ENCODE measurements around the gene FEV.
A peak's percentile ranks its signal among the peaks of the same experiment; 100 is the strongest.

FEV gene

DNA sequence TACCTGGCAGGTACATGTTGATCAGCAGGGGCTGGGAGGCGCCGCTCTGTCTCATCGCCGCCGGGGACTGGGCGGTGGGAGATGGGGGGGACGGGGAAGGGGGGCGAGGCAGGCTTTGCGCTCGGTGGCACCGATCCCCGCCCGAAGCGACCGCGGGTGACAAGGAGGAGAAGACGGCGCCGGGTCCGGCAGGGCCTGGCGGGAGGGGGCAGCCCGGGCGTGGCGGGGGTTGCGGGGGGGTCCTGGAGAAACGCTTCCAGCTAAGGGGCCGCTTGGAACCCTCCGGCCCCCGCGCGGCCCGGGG, at the start of gene FEV:
FEV (minus strand) TSS at position 164 of the 304 bp plus-strand sequence; CDS start at position 55, 109 bp downstream.
- no peak for DNase-seq (ENCODE audit: low read depth in 4 of 4, low spot score in 1 of 4)

- no peak for DNase-seq (ENCODE audit: low read depth in 4 of 4, low spot score in 1 of 4)
Measured at GRCh38 chr2:219032051-219032745, 47.2 kb upstream of the FEV start.

- no peak for DNase-seq (ENCODE audit: low read depth in 4 of 4, low spot score in 1 of 4)
Measured at GRCh38 chr2:219031005-219031738, 46.2 kb upstream of the FEV start.

- no peak for DNase-seq (ENCODE audit: low read depth in 4 of 4, low spot score in 1 of 4)
Measured at GRCh38 chr2:219030177-219030940, 45.4 kb upstream of the FEV start.

DNA sequence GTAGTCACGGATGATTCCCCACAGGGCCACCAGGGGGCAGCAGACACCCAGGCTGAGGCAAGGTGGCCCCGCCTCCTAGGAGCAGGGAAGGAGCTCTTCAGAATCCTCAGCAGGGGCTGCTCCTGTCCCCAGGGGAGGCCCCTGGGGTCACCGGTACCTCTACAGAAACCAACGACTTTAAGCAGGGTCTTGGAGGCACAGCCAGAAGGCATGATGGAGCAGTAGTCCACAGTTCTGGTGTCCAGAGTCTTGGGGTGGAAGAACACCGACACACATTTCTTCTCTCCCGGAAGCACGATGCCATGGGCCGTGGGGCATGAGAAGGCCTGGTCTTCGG, 44.8 kb upstream of the FEV start:
- peak; percentile 52 to 69 (median 59) for DNase-seq (ENCODE audit: low read depth in 4 of 4, low spot score in 1 of 4)

DNA sequence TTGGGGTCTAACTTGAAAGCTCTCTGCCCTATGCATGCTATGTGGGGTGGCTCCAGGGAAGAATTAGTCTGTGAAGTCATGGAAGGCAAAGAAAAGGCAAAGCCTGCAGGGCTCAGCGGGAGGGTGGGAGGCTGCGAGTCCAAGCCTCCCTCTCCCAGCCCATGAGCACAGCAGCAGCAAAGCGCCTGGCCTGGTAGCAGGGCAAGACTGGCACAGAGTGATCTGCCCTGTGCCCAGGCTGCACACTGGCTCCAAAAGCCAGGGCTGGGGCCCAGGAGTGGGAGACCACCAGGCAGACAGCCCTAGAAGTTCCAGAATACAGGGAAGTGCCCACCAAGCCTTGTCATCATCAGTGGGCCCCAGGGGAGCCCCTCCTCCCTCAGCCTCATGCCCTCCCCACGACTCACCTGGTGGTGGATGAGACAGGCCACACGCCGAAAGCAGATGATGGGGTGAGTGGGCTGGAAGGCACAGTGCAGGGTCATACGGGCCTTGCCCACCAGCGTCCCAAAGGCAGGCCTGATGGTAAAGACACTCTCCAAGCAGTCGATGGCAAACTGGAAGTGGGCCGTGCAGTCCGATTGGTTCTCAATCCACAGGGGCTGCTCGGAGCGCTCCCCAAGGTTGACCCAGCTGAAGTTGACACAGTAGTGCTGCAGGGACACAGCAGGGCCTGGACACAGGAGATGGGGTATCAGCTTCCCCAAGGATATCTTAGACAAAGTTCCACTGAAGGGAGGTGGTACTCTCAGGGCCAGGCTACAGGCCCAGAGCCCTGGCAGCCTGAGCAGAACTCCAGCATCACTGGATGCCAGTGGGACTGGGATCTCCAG, 44.2 kb upstream of the FEV start:
- DNase-seq (ENCODE audit: low read depth in 4 of 4, low spot score in 1 of 4): no peak

- DNase-seq (ENCODE audit: low read depth in 4 of 4, low spot score in 1 of 4): no peak
Measured at GRCh38 chr2:219028141-219028540, 43.2 kb upstream of the FEV start.

DNA sequence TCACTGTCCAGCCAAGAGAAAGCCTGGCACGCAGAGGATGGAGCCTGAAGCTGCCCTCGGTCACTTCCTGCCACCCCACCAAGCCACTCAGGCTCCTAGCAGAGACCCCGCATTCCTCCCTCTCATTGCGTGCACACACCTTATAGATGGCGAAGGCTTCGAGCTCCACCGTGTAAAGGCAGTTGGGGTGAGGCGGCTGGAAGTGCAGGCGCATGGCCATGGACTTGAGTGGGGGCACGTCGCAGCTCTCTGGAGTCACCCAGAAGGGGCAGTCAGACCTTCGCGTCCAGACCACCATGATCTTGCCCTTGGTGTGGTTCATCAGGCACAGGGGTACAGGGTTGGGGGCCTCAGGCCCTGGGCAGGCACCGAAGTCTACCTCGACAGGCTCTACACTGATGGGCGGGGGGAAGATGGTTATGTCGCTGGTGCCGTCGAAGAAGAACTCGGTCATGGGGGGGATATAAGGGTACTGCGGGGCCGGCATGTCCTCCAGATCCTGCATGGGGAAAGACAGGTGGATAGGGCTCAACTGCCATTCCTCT, 42.6 kb upstream of the FEV start:
- no peak for DNase-seq (ENCODE audit: low read depth in 4 of 4, low spot score in 1 of 4)

DNA sequence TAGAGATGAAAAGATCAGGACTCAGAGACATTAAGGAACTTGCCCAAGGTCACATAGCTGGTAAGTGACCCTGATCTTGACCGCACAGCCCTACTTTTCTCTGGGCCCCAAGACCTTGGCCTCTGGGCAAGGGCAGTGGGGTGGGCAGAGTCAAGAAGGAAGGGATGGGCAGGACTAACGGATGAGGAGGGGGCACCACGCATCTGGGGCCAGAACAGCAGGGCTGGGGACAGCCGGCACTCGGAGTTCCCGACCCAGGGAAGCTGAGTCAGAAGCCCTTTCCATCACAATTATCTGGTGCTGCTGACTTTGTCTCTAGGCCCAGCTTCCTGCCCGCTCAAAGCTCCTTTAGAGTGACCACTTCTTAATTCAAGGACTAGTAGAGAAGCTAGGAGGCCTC, 42.0 kb upstream of the FEV start:
- no peak for DNase-seq (ENCODE audit: low read depth in 4 of 4, low spot score in 1 of 4)

DNA sequence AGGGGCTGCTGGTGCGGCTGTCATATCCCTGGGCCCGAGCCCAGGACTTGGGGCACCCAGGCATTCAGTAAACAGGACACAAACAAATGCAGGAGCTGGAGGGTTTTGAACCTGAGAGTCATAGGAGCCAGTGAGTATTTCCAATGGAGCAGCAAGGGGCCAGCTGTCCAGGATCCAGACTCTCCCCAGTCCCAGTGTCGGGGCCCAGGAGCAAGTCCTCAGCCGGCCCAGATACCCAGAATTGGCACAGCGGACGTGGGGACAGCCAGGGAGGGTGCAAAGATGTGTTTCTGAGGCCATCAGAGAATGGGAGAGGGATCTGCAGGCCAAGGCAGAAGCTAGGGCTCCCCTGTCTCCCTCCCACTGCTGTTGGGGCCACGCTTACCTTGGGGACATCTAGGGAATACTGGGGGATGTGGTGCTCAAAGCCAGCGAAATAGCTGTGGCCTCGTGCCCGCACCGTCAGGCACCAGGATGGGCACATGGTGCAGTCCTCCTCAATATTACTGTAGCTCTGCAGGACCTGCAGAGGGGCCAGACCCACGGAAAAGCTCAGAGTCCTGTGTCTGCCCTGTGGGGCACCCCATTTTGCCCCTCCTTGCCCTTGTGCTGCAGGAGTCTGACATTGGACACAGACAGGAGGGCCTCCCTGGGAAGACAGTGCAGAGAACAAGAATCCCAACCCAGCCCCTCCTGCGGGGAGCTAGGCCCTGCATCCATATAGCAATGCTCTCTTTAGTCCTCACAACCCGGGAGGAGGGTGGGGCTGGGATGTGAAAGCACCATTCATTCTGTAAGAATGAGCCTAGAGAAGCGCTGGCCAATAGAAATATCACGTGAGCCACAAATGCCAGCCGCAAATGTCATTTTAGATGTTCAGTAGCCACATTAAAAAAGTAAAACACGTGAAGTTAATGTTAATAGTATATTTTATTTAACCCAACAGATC, 40.9 kb upstream of the FEV start:
- no peak for DNase-seq (ENCODE audit: low read depth in 4 of 4, low spot score in 1 of 4)

DNA sequence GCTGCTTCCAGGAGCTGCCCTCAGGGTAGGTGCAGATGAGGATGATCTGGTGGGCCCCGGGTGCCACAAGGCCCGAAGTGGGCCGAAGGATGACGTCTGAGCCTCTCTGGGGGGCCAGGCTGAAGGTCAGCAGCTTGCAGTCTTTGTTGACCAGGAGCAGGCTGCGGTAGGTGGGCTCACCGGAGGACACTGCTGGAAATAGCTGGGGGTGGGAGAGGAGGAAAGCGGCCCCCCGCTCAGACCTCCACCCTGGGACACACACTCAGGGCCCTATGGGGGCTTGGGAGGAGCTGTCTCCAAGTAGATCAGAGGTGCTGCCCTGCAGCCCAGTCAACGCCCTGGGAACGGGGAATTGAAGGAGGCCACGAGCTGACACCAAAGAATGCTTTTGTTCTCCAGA, 39.1 kb upstream of the FEV start:
- DNase-seq (ENCODE audit: low read depth in 4 of 4, low spot score in 1 of 4): no peak

- DNase-seq (ENCODE audit: low read depth in 4 of 4, low spot score in 1 of 4): no peak
Measured at GRCh38 chr2:219023045-219023605, 38.1 kb upstream of the FEV start.

DNA sequence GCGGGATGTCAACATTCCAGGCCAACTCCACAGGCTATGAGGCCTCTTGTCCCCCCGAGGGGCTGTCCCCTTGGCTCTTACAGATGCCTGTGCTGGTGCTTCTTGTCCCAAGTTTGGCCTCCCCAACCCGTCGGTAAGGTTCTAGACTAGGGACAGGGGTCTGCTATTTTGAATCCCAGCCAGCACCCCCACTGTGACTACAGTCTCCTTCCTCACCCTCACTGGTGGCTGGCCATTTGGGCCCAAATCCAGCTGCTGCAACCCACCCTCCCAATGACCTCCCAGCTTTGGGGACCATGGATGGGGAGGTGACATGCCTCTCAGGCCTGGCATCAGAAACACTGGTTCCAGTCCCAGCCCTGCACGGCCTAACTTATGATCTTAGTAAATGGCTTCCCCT, 37.6 kb upstream of the FEV start:
- no peak for DNase-seq (ENCODE audit: low read depth in 4 of 4, low spot score in 1 of 4)

DNA sequence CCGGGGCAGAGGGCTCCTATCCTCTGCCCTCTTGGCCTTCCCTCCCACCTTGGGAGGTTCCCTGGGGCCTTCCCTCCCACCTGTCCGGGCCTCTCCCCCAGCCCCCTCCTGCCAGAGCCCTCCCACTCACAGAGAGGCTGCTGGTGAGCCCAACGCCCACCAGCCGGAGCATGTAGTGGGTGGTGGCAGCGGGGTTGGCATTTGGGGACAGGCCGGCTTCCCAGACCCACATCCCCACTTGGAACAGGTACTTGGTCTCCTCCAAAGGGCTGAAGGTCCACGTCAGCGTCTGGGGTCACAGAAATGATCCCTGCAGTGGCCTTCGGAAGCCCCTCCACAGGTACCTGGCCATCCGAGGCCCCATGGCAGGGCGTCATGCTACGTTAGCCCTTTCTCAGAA, 37.1 kb upstream of the FEV start:
- DNase-seq (ENCODE audit: low read depth in 4 of 4, low spot score in 1 of 4): no peak

DNA sequence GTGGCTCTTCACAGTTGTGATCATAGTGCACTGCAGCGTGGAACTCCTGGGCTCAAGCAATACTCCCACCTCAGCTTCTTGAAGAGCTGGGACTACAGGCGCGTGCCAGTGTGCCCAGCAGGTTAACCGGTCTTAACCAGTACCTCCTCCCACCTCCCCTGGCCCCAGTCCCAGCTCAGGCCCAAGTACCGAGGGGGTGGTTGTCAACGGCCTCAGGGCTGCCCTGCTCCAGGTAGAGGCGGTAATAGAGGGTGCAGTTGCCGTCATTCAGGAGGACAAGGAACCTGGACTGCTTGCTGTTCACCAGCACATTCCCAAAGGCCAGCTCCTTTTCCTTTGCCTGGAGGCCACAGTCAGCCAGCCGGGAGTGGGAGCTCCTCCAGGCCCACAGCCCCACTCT, 36.6 kb upstream of the FEV start:
- no peak for DNase-seq (ENCODE audit: low read depth in 4 of 4, low spot score in 1 of 4)

- no peak for DNase-seq (ENCODE audit: low read depth in 4 of 4, low spot score in 1 of 4)
Measured at GRCh38 chr2:219020604-219021365, 35.8 kb upstream of the FEV start.

- no peak for DNase-seq (ENCODE audit: low read depth in 4 of 4, low spot score in 1 of 4)
Measured at GRCh38 chr2:219019436-219019835, 34.5 kb upstream of the FEV start.

- no peak for DNase-seq (ENCODE audit: low read depth in 4 of 4, low spot score in 1 of 4)
Measured at GRCh38 chr2:219018726-219019125, 33.7 kb upstream of the FEV start.

- DNase-seq (ENCODE audit: low read depth in 4 of 4, low spot score in 1 of 4): no peak
Measured at GRCh38 chr2:219018286-219018685, 33.3 kb upstream of the FEV start.
